ENCODE data around the gene CUEDC1.
A peak's percentile ranks its signal among the peaks of the same experiment; 100 is the strongest.

- TF ChIP-seq CTCF (IDR thresholded peaks at IDR 0.05): peak in 2 of 4 experiments; percentile 37 to 45
- peak; percentile 84 to 87 for TF ChIP-seq POLR2A (IDR thresholded peaks at IDR 0.05)
Observed at GRCh38 chr17:57849874-57850754, 105.1 kb downstream of the CUEDC1 start, which contains the start of gene MRPS23.
